ENCODE data around the gene SESN1. TPM values are rescaled to one million over a fixed set of nuclear protein-coding genes. Genes with fewer than 3 reads are reported as not detected.
A peak's percentile ranks its signal among the peaks of the same experiment; 100 is the strongest.

SESN1 gene
- total RNA-seq, 3 donors from 2014 or later = 3.9 to 7.0 (median 5.2) TPM

GRCh38 chr6:109060571-109060970 is 34.1 kb downstream of the SESN1 start:
- Mint-ChIP-seq H3K9me3 (no peaks in the 10 kb centered on the region), H3K36me3 (ENCODE audit: insufficient read depth) (no peaks in the 10 kb centered on the region), H3K27me3 (ENCODE audit: low read depth) (no peaks in the 10 kb centered on the region), H3K4me3 (no peak overlapping the region), H3K4me1 (ENCODE audit: low read depth) (peaks cover 51% of the 10 kb centered on the region)
- ATAC-seq (no peak), DNase-seq (no peak)

- H3K4me3 Mint-ChIP-seq = peak overlapping the region; percentile 29
- H3K9me3 Mint-ChIP-seq = no peaks in the 10 kb centered on the region
- no peaks in the 10 kb centered on the region for H3K27me3 Mint-ChIP-seq (ENCODE audit: low read depth)
- no peaks in the 10 kb centered on the region for H3K36me3 Mint-ChIP-seq (ENCODE audit: insufficient read depth)
- DNase-seq (no peak), ATAC-seq (peak; percentile 98 to 99)
- peaks cover 51% of the 10 kb centered on the region for H3K4me1 Mint-ChIP-seq (ENCODE audit: low read depth)
Measured at GRCh38 chr6:109059571-109060021, 35.0 kb downstream of the SESN1 start.

DNA sequence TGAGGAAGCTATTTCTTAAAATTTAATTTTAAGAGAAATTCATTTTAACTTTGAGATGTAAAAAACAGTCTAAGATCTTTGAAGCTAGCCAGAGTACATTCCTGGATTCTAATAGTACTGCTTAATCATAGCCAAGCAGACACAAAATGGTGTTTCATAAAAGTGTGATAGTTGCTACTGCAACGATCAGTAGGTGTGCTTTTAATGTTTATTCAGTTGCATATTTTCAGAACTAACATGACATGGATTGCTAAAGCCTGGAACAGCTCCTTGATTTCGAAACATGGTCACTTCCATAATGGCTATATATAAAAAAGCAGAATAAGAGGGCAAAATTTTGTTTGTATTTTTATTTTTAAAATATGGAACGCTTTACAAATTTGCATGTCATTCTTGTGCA is 35.5 kb downstream of the SESN1 start:
- peaks cover 48% of the 10 kb centered on the region for H3K4me1 Mint-ChIP-seq (ENCODE audit: low read depth)

DNA sequence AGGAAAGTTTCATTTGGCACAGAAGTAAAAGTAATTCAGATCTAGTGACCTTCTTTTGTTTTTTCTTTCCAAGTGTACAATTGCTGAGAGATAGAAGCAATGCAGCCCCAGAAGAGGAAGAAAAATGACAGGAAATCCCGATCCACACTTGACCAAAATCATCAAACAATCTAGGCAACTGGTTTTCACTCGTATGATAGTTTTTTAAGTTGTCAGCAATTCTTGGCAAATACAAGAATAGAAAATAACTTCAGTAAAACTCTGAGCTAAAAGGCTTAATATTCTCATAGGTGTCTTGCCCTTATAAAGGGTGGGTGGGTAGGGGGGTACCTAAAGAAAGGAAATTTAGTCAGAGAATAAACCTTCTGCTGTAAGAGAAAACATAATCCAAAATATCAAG is 36.0 kb downstream of the SESN1 start:
- no peaks in the 10 kb centered on the region for H3K36me3 Mint-ChIP-seq (ENCODE audit: insufficient read depth)
- peaks cover 46% of the 10 kb centered on the region for H3K4me1 Mint-ChIP-seq (ENCODE audit: low read depth)
- H3K27me3 Mint-ChIP-seq (ENCODE audit: low read depth) = no peaks in the 10 kb centered on the region
- no peak overlapping the region for H3K4me3 Mint-ChIP-seq
- DNase-seq (no peak), ATAC-seq (no peak)
- H3K9me3 Mint-ChIP-seq = no peaks in the 10 kb centered on the region

More for the DNA sequence above, 35.5 kb downstream of the SESN1 start:
- Mint-ChIP-seq H3K36me3 (ENCODE audit: insufficient read depth) (no peaks in the 10 kb centered on the region), H3K27me3 (ENCODE audit: low read depth) (no peaks in the 10 kb centered on the region), H3K9me3 (no peaks in the 10 kb centered on the region), H3K4me3 (no peak overlapping the region)
- DNase-seq (no peak), ATAC-seq (no peak)

DNA sequence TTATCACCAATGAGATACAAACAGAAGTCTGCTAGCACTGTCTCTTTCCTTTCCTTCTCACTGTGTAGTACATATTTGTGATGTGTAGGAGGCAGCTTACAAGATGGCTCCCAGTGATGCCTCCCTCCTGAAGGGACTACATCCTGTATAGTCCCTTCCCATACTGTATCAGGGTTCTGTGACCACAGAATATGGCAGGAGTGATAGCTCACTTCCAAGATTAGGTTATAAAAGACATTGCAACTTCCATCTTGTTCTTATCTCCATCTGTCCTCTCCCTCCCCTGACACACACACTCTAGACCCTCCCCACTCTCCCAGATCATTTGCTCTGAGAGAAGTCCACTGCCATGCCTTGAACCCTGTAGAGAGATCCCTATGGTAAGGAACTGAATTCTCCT is 38.0 kb downstream of the SESN1 start:
- Mint-ChIP-seq H3K4me3 (no peak overlapping the region), H3K27me3 (ENCODE audit: low read depth) (no peaks in the 10 kb centered on the region), H3K9me3 (no peaks in the 10 kb centered on the region), H3K36me3 (ENCODE audit: insufficient read depth) (no peaks in the 10 kb centered on the region), H3K4me1 (ENCODE audit: low read depth) (peaks cover 39% of the 10 kb centered on the region)
- no peak for ATAC-seq
- no peak for DNase-seq

GRCh38 chr6:109055771-109056235 is 38.8 kb downstream of the SESN1 start:
- Mint-ChIP-seq H3K36me3 (ENCODE audit: insufficient read depth) (no peaks in the 10 kb centered on the region), H3K9me3 (no peaks in the 10 kb centered on the region), H3K4me3 (no peak overlapping the region), H3K27me3 (ENCODE audit: low read depth) (no peaks in the 10 kb centered on the region), H3K4me1 (ENCODE audit: low read depth) (peaks cover 42% of the 10 kb centered on the region)
- DNase-seq = no peak
- no peak for ATAC-seq

DNA sequence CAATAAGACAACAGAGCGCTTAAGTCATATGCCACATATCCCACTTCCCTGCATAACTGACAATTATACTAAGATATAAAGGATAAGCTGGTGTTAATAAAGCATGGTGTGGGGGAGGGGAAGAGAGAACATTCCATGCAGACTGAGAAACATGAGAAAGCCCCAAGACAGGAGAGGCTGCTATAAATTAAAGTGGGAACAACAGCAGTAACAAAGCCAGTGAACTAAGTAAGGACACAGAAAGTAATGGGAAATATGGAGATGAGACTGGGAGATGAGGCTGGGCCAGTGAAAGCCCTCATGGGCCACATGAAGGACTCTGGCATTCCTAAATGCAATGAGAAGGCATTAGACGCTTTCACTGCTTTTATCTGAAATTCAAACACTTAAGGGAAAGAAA is 41.3 kb downstream of the SESN1 start:
- ATAC-seq (no peak), DNase-seq (no peak)
- Mint-ChIP-seq H3K27me3 (ENCODE audit: low read depth) (no peaks in the 10 kb centered on the region), H3K4me1 (ENCODE audit: low read depth) (peaks cover 38% of the 10 kb centered on the region), H3K9me3 (peaks cover 3% of the 10 kb centered on the region), H3K36me3 (ENCODE audit: insufficient read depth) (peaks cover 6% of the 10 kb centered on the region), H3K4me3 (no peak overlapping the region)

GRCh38 chr6:109052852-109053251 is 41.8 kb downstream of the SESN1 start:
- no peak for ATAC-seq
- peaks cover 6% of the 10 kb centered on the region for H3K36me3 Mint-ChIP-seq (ENCODE audit: insufficient read depth)
- H3K9me3 Mint-ChIP-seq = peaks cover 3% of the 10 kb centered on the region
- no peaks in the 10 kb centered on the region for H3K27me3 Mint-ChIP-seq (ENCODE audit: low read depth)
- no peak overlapping the region for H3K4me3 Mint-ChIP-seq
- peaks cover 40% of the 10 kb centered on the region for H3K4me1 Mint-ChIP-seq (ENCODE audit: low read depth)
- no peak for DNase-seq

GRCh38 chr6:109052018-109052651 is 42.5 kb downstream of the SESN1 start:
- Mint-ChIP-seq H3K4me1 (ENCODE audit: low read depth) (peaks cover 37% of the 10 kb centered on the region), H3K9me3 (peaks cover 3% of the 10 kb centered on the region), H3K4me3 (no peak overlapping the region), H3K36me3 (ENCODE audit: insufficient read depth) (peaks cover 6% of the 10 kb centered on the region), H3K27me3 (ENCODE audit: low read depth) (no peaks in the 10 kb centered on the region)
- no peak for DNase-seq
- ATAC-seq = no peak

GRCh38 chr6:109051301-109052017 is 43.2 kb downstream of the SESN1 start:
- H3K4me1 Mint-ChIP-seq (ENCODE audit: low read depth) = peaks cover 32% of the 10 kb centered on the region
- peaks cover 6% of the 10 kb centered on the region for H3K36me3 Mint-ChIP-seq (ENCODE audit: insufficient read depth)
- no peak for DNase-seq
- peaks cover 3% of the 10 kb centered on the region for H3K9me3 Mint-ChIP-seq
- H3K27me3 Mint-ChIP-seq (ENCODE audit: low read depth) = no peaks in the 10 kb centered on the region
- no peak for ATAC-seq
- no peak overlapping the region for H3K4me3 Mint-ChIP-seq

- Mint-ChIP-seq H3K36me3 (ENCODE audit: insufficient read depth) (peaks cover 6% of the 10 kb centered on the region), H3K9me3 (peaks cover 3% of the 10 kb centered on the region), H3K4me3 (no peak overlapping the region), H3K4me1 (ENCODE audit: low read depth) (peaks cover 32% of the 10 kb centered on the region), H3K27me3 (ENCODE audit: low read depth) (no peaks in the 10 kb centered on the region)
- DNase-seq = no peak
- no peak for ATAC-seq
Measured at GRCh38 chr6:109050447-109051102, 44.1 kb downstream of the SESN1 start.

DNA sequence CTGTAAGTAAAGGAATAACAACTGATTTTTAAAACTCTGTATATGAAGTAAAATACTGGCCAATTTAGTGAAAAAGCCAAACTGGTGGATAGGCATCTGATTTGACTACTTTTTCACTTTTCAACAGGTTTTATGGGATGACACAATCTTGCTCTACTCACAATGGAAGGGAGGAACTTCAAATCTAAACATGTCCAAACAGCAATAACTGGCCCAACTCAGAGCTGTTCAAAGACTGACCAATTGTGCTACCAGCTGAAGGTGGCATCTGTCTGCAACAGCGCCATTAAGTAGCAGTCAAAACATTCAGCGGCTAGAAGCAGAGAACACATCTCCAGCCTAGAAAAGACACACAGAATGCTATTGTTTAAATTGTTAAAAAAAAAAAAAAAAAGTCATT is 44.6 kb downstream of the SESN1 start:
- Mint-ChIP-seq H3K27me3 (ENCODE audit: low read depth) (no peaks in the 10 kb centered on the region), H3K36me3 (ENCODE audit: insufficient read depth) (peaks cover 6% of the 10 kb centered on the region), H3K4me1 (ENCODE audit: low read depth) (peaks cover 35% of the 10 kb centered on the region), H3K9me3 (peaks cover 3% of the 10 kb centered on the region), H3K4me3 (no peak overlapping the region)
- DNase-seq (no peak), ATAC-seq (no peak)

DNA sequence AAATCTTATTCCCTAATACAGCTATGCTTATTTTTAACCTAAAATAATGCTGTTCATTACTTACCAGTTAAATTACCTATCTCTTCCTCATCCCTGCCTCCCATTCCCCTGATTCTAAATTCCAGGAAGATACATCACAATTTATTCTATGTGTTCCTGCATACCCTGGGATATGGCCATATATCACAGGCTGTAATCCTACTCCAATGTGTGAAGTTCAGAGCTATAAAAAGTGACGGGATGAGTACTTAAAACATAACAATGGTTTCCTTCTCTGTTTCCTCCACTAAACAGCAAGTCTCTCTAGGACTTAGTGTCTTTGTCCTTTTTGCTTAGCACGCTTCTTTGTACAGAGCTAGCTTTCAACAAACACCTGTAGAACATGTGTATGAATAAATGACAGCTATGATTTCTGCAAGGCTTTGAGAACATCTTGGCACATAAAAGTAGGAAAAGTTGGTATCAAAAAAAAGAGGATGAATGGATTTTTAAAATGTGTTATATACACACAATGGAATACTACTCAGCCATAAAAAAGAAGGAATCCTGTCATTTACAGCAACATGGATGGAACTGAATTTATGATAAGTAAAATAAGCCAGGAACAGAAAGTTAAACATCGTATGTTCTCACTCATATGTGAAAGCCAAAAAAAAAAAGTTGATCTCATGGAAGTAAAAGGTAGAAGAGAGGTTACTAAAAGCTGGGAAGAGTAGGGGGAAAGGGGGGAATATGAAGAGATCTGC is 45.8 kb downstream of the SESN1 start:
- no peaks in the 10 kb centered on the region for H3K27me3 Mint-ChIP-seq (ENCODE audit: low read depth)

DNA sequence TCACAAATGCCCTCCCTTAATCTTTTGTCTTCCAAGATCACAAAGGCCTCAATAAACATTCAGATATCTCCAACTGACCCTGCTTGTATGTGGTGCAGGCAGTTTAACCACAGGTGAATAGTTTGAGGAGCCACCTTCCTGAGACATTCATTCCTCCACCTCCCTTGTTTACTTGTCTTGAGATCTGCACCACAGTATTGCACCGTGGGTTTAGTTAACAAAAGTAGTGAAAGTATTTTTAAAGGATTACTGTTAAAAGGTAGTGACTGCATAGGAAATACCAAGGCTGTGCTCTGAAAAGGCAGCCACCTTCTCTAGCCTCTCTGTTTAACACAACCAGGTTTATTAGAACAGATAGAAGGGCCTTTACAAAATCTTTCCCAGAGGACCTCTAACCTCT is 46.5 kb downstream of the SESN1 start:
- Mint-ChIP-seq H3K36me3 (ENCODE audit: insufficient read depth) (peaks cover 9% of the 10 kb centered on the region), H3K4me1 (ENCODE audit: low read depth) (peaks cover 34% of the 10 kb centered on the region), H3K4me3 (no peak overlapping the region), H3K27me3 (ENCODE audit: low read depth) (no peaks in the 10 kb centered on the region), H3K9me3 (peaks cover 3% of the 10 kb centered on the region)
- ATAC-seq = no peak
- no peak for DNase-seq

More for the DNA sequence above, 45.8 kb downstream of the SESN1 start:
- DNase-seq (no peak), ATAC-seq (no peak)
- H3K9me3 Mint-ChIP-seq = peaks cover 3% of the 10 kb centered on the region
- no peak overlapping the region for H3K4me3 Mint-ChIP-seq
- peaks cover 35% of the 10 kb centered on the region for H3K4me1 Mint-ChIP-seq (ENCODE audit: low read depth)
- peaks cover 8% of the 10 kb centered on the region for H3K36me3 Mint-ChIP-seq (ENCODE audit: insufficient read depth)
